Measurements from ENCODE around the gene TAF10. TPM values are rescaled to one million over a fixed set of nuclear protein-coding genes. Genes with fewer than 3 reads are reported as not detected.

TAF10 gene
- total and polyA plus RNA-seq, 2 of the 13 experiments (the other 11 are each of a cell fraction or from before 2014, with no cell fraction given) = 71.3 to 134 TPM

DNA sequence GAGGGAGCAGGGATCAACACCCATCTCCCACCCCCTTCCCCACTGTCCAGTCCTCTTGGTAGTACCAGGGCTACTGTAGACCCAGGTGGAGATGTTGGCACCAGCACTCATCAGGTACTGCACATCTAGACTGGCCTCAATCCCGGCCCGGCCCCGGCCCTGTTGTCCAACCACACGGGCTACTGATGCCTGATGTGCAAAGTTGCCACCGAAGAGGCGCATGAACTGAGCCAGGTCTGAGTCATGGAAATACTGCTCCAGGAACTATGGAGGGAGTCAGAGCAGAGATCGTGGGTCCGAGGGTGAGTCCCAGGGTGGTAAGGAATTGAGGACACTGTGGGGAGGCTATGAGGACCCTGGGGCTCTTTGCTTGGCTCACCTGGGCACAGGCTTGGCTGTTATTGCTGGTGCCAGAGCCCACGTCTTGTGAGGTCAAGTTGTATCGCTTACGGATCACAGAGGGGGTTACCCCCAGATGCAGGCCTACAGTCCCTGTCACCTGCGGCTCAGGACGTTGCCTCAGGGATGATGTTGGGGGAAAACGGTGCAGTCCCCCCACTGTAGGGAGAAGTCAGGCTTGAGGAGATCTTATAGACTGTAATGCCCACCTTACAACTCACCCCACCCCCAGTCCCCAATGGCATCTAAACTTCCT is 4.7 kb upstream of the TAF10 start:
- in situ Hi-C loops (cut with HindIII; ENCODE audit: extremely low pct_ligation_motif_present, low pct_unique_long_range_greater_than_20kb) = no loop called here
- Histone ChIP-seq H4K20me1 (ENCODE audit: insufficient read depth, low read length) (no peaks in the 10 kb centered on the region), H3K79me2 (ENCODE audit: insufficient read depth, low read length) (peaks cover 7% of the 10 kb centered on the region), H3K9me3 (ENCODE audit: low read length) (no peaks in the 10 kb centered on the region), H3K4me3 (replicated peaks in 1 of 3; ENCODE audit: insufficient read depth in 1 of 3, low read depth in 2 of 3, low read length in 3 of 3) (no peak overlapping the region), H2AFZ (ENCODE audit: low read length) (no peak overlapping the region), H3K4me1 (ENCODE audit: insufficient read depth, low read length) (peaks cover 33% of the 10 kb centered on the region), H3K27me3 (ENCODE audit: control insufficient read depth in 1 of 2, insufficient read depth in 2 of 2, low read length in 2 of 2) (peaks cover 3 to 16% of the 10 kb centered on the region in 2 experiments; a peak in 4 of 5 replicates), H3K9ac (ENCODE audit: insufficient read depth, low read depth, low read length) (no peak overlapping the region), H3K36me3 (replicated peaks in 1 of 2; ENCODE audit: control insufficient read depth in 1 of 2, insufficient read depth in 2 of 2, low read length in 2 of 2) (peaks cover 2 to 15% of the 10 kb centered on the region in 2 experiments; a peak in 3 of 5 replicates), H3K27ac (ENCODE audit: extremely low read length, insufficient read depth, low read length) (no peak overlapping the region), H3K4me2 (ENCODE audit: low read depth, low read length) (no peak overlapping the region)
- FAIRE-seq (no peak), DNase-seq (ENCODE audit: low spot score) (no peak), ATAC-seq (no peak)
- TF ChIP-seq ZNF451 (CRISPR knock-in tag; IDR thresholded peaks at IDR 0.05) (no peak), ZBTB3 (CRISPR knock-in tag; IDR thresholded peaks at IDR 0.05; ENCODE audit: borderline replicate concordance, low read depth) (no peak), ESRRA (CRISPR knock-in tag; IDR thresholded peaks at IDR 0.05; ENCODE audit: low read depth) (no peak), SATB2 (CRISPR knock-in tag; IDR thresholded peaks at IDR 0.05) (no peak), RAD21 (CRISPR knock-in tag; IDR thresholded peaks at IDR 0.05) (no peak), STAG1 (CRISPR knock-in tag; IDR thresholded peaks at IDR 0.05) (no peak), ZFAT (CRISPR knock-in tag; conservative IDR thresholded peaks at IDR 0.05) (no peak), ARID2 (CRISPR knock-in tag; IDR thresholded peaks at IDR 0.05; ENCODE audit: borderline replicate concordance) (no peak), ZNF598 (CRISPR knock-in tag; IDR thresholded peaks at IDR 0.05; ENCODE audit: borderline replicate concordance) (no peak), SOX13 (IDR thresholded peaks at IDR 0.05) (no peak), SOX13 (CRISPR knock-in tag; conservative IDR thresholded peaks at IDR 0.05 in 1 of 2, IDR thresholded peaks at IDR 0.05 in 1 of 2) (no peak), NR3C1 (CRISPR knock-in tag; IDR thresholded peaks at IDR 0.05) (no peak), ZNF747 (CRISPR knock-in tag; IDR thresholded peaks at IDR 0.05; ENCODE audit: borderline replicate concordance) (no peak), SP4 (CRISPR knock-in tag; IDR thresholded peaks at IDR 0.05) (no peak), FOXP1 (IDR thresholded peaks at IDR 0.05) (no peak), FOXP1 (CRISPR knock-in tag; IDR thresholded peaks at IDR 0.05) (no peak), DNMT3B (CRISPR knock-in tag; conservative IDR thresholded peaks at IDR 0.05) (no peak), ZC3H13 (CRISPR knock-in tag; IDR thresholded peaks at IDR 0.05) (no peak)
- TF ChIP-seq, protein P1, sequence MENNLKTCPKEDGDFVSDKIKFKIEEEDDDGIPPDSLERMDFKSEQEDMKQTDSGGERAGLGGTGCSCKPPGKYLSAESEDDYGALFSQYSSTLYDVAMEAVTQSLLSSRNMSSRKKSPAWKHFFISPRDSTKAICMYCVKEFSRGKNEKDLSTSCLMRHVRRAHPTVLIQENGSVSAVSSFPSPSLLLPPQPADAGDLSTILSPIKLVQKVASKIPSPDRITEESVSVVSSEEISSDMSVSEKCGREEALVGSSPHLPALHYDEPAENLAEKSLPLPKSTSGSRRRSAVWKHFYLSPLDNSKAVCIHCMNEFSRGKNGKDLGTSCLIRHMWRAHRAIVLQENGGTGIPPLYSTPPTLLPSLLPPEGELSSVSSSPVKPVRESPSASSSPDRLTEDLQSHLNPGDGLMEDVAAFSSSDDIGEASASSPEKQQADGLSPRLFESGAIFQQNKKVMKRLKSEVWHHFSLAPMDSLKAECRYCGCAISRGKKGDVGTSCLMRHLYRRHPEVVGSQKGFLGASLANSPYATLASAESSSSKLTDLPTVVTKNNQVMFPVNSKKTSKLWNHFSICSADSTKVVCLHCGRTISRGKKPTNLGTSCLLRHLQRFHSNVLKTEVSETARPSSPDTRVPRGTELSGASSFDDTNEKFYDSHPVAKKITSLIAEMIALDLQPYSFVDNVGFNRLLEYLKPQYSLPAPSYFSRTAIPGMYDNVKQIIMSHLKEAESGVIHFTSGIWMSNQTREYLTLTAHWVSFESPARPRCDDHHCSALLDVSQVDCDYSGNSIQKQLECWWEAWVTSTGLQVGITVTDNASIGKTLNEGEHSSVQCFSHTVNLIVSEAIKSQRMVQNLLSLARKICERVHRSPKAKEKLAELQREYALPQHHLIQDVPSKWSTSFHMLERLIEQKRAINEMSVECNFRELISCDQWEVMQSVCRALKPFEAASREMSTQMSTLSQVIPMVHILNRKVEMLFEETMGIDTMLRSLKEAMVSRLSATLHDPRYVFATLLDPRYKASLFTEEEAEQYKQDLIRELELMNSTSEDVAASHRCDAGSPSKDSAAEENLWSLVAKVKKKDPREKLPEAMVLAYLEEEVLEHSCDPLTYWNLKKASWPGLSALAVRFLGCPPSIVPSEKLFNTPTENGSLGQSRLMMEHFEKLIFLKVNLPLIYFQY (CRISPR knock-in tag; IDR thresholded peaks at IDR 0.05; ENCODE audit: borderline replicate concordance) = no peak
- TF ChIP-seq, protein P2, sequence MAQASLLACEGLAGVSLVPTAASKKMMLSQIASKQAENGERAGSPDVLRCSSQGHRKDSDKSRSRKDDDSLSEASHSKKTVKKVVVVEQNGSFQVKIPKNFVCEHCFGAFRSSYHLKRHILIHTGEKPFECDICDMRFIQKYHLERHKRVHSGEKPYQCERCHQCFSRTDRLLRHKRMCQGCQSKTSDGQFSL (CRISPR knock-in tag; IDR thresholded peaks at IDR 0.05) = no peak
- TF ChIP-seq, protein P3, sequence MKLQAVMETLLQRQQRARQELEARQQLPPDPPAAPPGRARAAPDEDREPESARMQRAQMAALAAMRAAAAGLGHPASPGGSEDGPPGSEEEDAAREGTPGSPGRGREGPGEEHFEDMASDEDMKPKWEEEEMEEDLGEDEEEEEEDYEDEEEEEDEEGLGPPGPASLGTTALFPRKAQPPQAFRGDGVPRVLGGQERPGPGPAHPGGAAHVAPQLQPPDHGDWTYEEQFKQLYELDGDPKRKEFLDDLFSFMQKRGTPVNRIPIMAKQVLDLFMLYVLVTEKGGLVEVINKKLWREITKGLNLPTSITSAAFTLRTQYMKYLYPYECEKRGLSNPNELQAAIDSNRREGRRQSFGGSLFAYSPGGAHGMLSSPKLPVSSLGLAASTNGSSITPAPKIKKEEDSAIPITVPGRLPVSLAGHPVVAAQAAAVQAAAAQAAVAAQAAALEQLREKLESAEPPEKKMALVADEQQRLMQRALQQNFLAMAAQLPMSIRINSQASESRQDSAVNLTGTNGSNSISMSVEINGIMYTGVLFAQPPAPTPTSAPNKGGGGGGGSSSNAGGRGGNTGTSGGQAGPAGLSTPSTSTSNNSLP (IDR thresholded peaks at IDR 0.05; ENCODE audit: low read depth, low read length) = no peak
- ChIA-PET CTCF (ENCODE audit: low intra/inter-chr PET ratio, low total read pairs) (no interaction called here), POLR2A (interaction anchor here (3.1 kb wide), 1 partner anchor 10 kb away, joined by 36 read pairs; no protein-coding TSS in a partner anchor)
- WGBS (ENCODE audit: low lambda C conversion rate) = 95% methylated on average over 13 of the region's 14 CpGs
- intact Hi-C loops (cut with micrococcal nuclease; ENCODE audit: unreplicated experiment) = no loop called here
- BruUV-seq (replicated peaks) = no TSS peak

All from HepG2 (cell line).